Femur (tissue), 1 donor: Measurements from ENCODE around the gene DPPA5.
"Not testable (repeated sequence)": the region's sequence is repeated elsewhere in the genome, so short reads cannot be mapped to it uniquely, and the experiment has no call there.

Source experiments
- DNase-seq: peaks from one replicate; pipeline ENCODE4 v3.0.0-alpha.2; 2017

The DPPA5 gene

DNA sequence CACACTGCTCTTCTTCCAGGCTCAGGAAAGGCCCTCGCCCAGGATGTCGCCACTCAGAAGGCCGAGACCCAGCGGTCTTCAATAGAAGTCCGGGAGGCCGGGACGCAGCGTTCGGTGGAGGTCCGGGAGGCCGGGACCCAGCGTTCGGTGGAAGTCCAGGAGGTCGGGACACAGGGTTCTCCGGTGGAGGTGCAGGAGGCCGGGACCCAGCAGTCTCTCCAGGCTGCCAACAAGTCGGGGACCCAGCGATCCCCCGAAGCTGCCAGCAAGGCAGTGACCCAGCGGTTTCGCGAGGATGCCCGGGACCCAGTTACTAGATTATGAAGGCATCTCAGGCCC, 9.4 kb upstream of the DPPA5 start:
- no peak for DNase-seq

DNA sequence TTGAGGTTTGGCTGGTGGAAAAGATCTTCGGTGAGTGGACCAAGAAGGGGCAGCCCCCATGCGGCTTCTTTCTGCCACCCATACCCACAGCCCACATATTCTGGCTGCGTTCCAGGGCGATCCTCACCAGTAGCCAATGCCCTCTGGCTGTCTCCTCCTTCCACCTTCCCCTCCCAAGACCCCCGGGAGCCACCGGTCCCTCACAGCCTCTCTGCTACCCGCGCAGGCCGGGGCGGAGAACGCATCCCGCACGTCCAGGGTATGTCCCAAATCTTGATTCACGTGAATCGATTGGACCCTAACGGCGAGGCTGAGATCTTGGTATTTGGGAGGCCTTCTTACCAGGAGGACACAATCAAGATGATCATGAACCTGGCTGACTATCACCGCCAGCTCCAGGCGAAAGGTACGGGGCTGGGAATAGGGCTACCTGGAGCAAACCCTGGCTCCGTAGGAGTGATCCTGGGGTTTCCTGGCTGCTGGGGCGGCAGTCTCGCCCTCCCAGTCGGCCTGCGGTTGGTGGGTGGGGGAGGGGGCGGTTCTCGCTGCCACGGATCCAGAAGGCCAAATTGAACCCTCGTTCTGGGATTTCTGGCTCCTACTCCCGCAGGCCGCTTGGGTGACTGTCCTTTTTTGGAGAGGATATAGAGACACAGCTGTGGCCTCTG, 8.9 kb upstream of the DPPA5 start:
- DNase-seq: no peak

GRCh38 chr6:73362358-73362757, 8.3 kb upstream of the DPPA5 start, which contains the start of gene KHDC3L:
KHDC3L (plus strand) TSS chr6:73362658; CDS start chr6:73362730, 72 bp downstream.
- no peak for DNase-seq

- DNase-seq: no peak
Observed at GRCh38 chr6:73349311-73349710, 4.8 kb downstream of the DPPA5 start.

GRCh38 chr6:73348550-73349204, 5.4 kb downstream of the DPPA5 start:
- no peak for DNase-seq

DNA sequence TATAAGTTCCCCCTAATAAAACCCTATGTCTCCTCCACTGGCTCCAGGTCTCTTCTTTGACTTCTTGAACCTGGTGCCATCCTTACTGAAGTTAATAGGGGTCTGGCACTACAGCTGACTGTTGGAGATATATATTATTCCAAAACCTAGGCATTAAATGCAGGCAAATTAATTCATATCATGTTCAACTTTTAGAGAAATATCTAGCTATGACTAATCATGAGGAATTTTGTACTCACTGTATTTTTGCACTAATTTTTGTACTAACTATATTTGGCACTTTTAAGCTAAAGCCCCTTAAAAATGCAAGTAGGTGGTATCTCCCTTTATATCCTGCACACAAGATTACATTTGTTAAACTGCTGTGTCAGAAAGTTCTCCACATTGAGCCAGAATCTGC, 10.9 kb downstream of the DPPA5 start:
- DNase-seq: no peak

GRCh38 chr6:73342174-73342573, 11.9 kb downstream of the DPPA5 start:
- no peak for DNase-seq

GRCh38 chr6:73341335-73341734, 12.7 kb downstream of the DPPA5 start:
- no peak for DNase-seq

GRCh38 chr6:73340048-73340447, 14.0 kb downstream of the DPPA5 start:
- no peak for DNase-seq

- no peak for DNase-seq
Observed at GRCh38 chr6:73339340-73339739, 14.7 kb downstream of the DPPA5 start.

- no peak for DNase-seq
Observed at GRCh38 chr6:73329201-73329600, 24.9 kb downstream of the DPPA5 start.

DNA sequence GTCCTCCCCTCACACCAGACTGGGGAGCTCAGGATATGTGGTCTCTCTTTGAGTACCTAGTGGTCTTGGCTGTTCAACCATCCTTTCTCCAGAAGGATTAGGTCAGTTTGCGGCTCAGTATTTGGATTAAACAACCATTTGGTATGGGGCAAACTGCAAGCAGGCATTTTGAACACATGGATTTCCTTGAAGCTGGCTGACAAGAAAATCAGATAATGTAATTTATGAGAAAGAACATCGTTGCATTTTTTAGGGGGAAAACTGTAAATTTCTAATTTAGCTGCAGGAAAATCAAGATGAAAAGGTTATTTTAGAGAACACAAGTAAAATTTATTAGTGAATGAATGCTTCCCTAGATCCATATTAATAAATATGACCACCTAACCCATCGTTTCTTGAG, 25.3 kb downstream of the DPPA5 start:
- DNase-seq: no peak

DNA sequence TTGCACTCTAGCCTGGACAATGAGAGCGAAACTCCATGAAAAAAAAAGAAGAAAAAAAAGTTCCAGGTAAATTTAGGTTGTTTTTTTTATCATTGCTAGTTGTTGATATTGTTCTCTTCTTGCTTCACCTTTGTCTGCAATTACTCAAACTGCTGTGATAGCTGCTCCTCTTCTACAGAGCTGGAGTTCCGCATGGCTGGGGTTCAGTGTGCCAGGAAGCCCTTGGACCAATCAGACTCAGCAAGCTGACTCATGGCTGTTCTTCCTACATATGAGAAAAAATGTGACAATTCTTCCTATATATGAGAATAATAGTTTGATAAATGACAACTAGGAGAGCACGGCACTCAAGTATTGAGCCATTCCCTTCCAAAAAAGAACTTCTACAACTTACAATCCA, 28.4 kb downstream of the DPPA5 start:
- DNase-seq: no peak

- no peak for DNase-seq
Observed at GRCh38 chr6:73323323-73323722, 30.8 kb downstream of the DPPA5 start.

DNA sequence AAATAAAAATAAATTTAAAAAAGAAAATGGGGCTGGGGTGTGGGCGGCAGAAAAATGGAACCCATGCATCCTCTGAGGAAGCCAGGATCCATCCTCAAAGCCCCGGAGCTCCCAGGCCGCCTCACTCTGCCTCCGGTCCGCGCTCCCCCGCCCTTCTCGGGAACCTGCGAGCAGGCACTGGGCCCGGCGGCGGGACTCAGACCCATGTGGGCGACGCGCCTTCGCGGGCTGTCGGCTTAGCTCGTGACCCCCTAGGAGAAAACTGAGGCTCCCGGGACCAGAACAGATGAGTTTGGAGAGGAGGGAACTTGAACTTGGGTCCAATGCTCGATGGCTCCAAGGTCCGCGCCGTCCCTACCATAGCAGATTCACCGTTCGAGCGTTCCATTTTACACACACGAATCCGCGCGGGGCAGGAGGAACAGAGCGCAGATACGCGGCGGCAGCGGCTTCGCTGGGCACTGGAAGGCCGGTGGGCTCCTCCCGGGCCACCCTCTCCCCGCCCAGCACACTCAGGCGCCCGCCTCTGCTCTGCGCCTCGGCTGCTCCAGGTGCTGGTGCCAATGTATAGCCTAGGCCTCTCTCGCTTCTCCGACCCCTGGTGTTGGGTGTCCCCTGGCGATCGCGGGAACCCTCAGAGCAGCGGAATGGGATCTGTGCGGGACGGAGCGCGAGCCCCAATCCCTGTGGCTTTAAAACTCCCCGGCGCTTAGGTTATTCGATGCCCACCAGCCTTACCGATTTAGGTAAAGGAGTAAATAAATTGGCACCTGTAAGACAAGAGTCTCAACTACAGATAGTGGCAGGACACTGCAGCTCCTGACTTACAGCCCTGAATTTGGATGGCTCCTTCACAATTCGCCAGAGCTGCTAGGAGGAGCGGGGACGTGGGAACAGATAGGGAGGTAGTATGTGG, 39.2 kb downstream of the DPPA5 start:
- no peak for DNase-seq

GRCh38 chr6:73310503-73310845, 43.6 kb downstream of the DPPA5 start:
- DNase-seq: not testable (repeated sequence)

- peak; percentile 81 for DNase-seq
Observed at GRCh38 chr6:73309785-73310502, 44.1 kb downstream of the DPPA5 start.

GRCh38 chr6:73309535-73309784, 44.6 kb downstream of the DPPA5 start:
- DNase-seq: no peak

- DNase-seq: no peak
Observed at GRCh38 chr6:73308712-73309534, 45.2 kb downstream of the DPPA5 start.

DNA sequence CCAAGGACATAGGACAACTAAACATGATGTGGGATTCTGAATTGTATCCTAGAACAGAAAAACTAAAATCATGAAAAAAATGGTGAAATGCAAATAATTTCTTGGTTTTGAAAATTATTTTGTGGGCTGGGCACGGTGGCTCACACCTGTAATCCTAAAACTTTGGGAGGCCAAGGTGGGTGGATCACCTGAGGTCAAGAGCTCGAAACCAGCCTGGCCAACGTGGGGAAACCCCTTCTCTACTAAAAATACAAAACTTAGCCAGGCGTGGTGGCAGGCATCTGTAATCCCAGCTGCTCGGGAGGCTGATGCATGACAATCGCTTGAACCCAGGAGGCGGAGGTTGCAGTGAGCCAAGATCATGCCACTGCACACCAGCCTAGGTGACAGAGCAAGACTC, 50.3 kb downstream of the DPPA5 start:
- DNase-seq: not testable (repeated sequence)
